ENCODE data around the gene ATXN7. TPM values are rescaled to one million over a fixed set of nuclear protein-coding genes. Genes with fewer than 3 reads are reported as not detected.

Gene ATXN7
- total RNA-seq, 4 donors from 2014 or later = 29.2 to 44.2 (median 38.3) TPM

DNA sequence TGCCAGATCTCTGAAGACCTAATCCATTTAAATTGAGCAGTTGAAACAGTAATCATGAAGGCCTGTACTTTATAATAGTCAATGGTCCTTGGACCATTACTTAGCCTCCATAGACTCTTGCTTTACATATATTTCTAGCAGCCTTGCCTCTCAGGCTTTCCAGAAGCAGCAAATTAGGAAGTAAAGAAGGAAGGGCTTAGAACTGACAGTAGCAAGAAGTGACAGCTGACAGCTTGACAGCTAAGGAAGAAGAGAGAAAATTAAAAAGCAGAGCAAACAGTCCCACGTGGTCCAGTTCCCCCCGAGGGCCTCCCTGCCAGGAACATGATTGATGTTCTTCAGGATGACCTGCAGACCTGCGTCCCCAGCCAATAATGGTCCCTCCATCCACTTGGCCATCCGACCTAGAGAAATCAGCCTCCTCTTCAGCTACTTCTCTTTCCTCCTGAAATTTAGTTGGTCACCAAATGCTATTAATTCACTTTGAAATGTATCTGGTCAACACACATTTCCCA lies 174.6 kb downstream of the ATXN7 start:
- H3K27ac ChIP-seq = peak overlapping the region in 1 of 4 donors; percentile 62
- H3K9me3 ChIP-seq = peaks cover 0 to 7% (median 0%) of the 10 kb centered on the region in 4 donors
- H3K36me3 ChIP-seq = no peaks in the 10 kb centered on the region
- H3K4me3 ChIP-seq = no peak overlapping the region
- DNase-seq (ENCODE audit: low spot score in 2 of 2) = no peak
- peaks cover 0 to 2% (median 0%) of the 10 kb centered on the region in 4 donors for H3K4me1 ChIP-seq
- TF ChIP-seq CTCF (IDR thresholded peaks at IDR 0.05) = no peak
- TF ChIP-seq POLR2A (IDR thresholded peaks at IDR 0.05) = no peak
- TF ChIP-seq EP300 (IDR thresholded peaks at IDR 0.05) = no peak
- no peaks in the 10 kb centered on the region for H3K27me3 ChIP-seq
- WGBS, 2 donors = 63 to 69% methylated on average over 4 of the region's 4 CpGs

GRCh38 chr3:64039332-64039731 lies 175.7 kb downstream of the ATXN7 start:
- no peak for DNase-seq (ENCODE audit: low spot score in 2 of 2)
- 54 to 60% methylated on average over 4 of the region's 4 CpGs for WGBS, 2 donors
- Histone ChIP-seq H3K4me3 (no peak overlapping the region), H3K27ac (peak overlapping the region in 2 of 4 donors; percentile 58 to 62), H3K4me1 (peaks cover 0 to 2% (median 0%) of the 10 kb centered on the region in 4 donors), H3K36me3 (no peaks in the 10 kb centered on the region), H3K27me3 (no peaks in the 10 kb centered on the region), H3K9me3 (peaks cover 0 to 2% (median 0%) of the 10 kb centered on the region in 4 donors)
- TF ChIP-seq CTCF (IDR thresholded peaks at IDR 0.05) = no peak
- no peak for TF ChIP-seq EP300 (IDR thresholded peaks at IDR 0.05)

DNA sequence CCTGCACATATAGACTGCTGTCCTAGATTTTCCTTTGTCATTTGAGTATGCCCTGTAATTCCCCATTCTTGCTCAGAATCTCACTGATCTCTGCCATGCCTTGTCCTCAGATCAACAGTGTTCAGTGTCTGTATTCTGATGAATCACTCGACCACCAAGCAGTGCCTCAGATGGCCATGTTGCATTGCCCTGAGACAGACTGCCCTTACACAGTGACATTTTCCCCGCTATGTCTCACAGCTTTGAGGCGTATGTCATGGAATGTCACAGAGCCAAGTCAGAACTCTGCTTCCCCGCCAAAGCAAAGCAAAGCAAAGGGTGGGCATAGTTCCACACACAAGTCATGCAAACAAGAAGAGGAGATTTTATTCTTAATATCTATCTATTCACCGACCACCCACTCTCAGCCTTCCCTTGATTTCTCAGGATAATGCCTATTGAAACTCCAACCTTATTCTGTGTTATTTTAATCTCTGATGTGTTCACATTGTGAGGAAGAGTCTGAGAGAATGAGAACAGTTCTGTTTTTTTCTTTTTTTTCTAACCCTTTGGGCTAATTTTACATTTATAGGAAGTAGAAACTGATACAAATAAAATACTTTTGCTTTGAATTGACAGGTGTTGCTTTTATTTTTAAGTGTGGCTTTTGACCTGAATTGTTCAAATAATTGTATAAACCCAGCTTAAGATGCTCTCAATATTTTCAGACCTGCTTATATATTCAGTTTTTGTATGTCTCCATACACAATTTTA lies 176.5 kb downstream of the ATXN7 start:
- H3K9me3 ChIP-seq = no peaks in the 10 kb centered on the region
- no peak overlapping the region for H3K4me3 ChIP-seq
- no peaks in the 10 kb centered on the region for H3K27me3 ChIP-seq
- no peak for TF ChIP-seq EP300 (IDR thresholded peaks at IDR 0.05)
- no peak for TF ChIP-seq CTCF (IDR thresholded peaks at IDR 0.05)
- TF ChIP-seq POLR2A (IDR thresholded peaks at IDR 0.05) = no peak
- 29 to 35% methylated on average over 5 of the region's 5 CpGs for WGBS, 2 donors
- H3K27ac ChIP-seq = peak overlapping the region in 2 of 4 donors; percentile 58 to 62
- no peak for DNase-seq (ENCODE audit: low spot score in 2 of 2)
- peaks cover 0 to 2% (median 0%) of the 10 kb centered on the region in 4 donors for H3K4me1 ChIP-seq
- no peaks in the 10 kb centered on the region for H3K36me3 ChIP-seq

GRCh38 chr3:64042952-64043351 lies 179.3 kb downstream of the ATXN7 start:
- no peaks in the 10 kb centered on the region for H3K27me3 ChIP-seq
- WGBS, 2 donors = 61 to 65% methylated on average over 1 of the region's 1 CpG

More at GRCh38 chr3:64042952-64043351, 179.3 kb downstream of the ATXN7 start:
- no peak overlapping the region for H3K4me3 ChIP-seq
- TF ChIP-seq CTCF (IDR thresholded peaks at IDR 0.05) (no peak), EP300 (IDR thresholded peaks at IDR 0.05) (no peak), POLR2A (IDR thresholded peaks at IDR 0.05) (no peak)
- H3K9me3 ChIP-seq = no peaks in the 10 kb centered on the region
- no peaks in the 10 kb centered on the region for H3K36me3 ChIP-seq
- H3K27ac ChIP-seq = no peak overlapping the region
- DNase-seq (ENCODE audit: low spot score in 2 of 2) = no peak
- H3K4me1 ChIP-seq = peaks cover 0 to 4% (median 1%) of the 10 kb centered on the region in 4 donors
